GM12892 (cell line): ENCODE measurements around the gene MSANTD1.

ENCODE experiments used
- DNase-seq: peaks from one replicate; pipeline ENCODE4 v3.0.0; 2011; ENCODE audit not compliant: insufficient read length
- FAIRE-seq: peaks from 2 replicates; lab custom pipeline; 2011; peaks lifted over from hg19 to GRCh38; lab: Jason Lieb, UNC
- POLR2A ChIP-seq: IDR thresholded peaks from 2 replicates; pipeline ENCODE4 v1.6.1; 2011; ENCODE audit warnings: low read depth, low read length, control low read depth
- POLR2AphosphoS5 ChIP-seq: IDR thresholded peaks from 2 replicates; pipeline ENCODE4 v1.6.1; 2011; ENCODE audit warnings: low read depth, low read length, control low read depth
- TAF1 ChIP-seq: IDR thresholded peaks from 2 replicates; pipeline ENCODE4 v1.6.1; 2011; ENCODE audit warnings: low read depth, mild to moderate bottlenecking, control low read depth, low read length, borderline replicate concordance

MSANTD1 gene

GRCh38 chr4:3263876-3264193 lies 14.9 kb downstream of the MSANTD1 start:
- DNase-seq (no peak), FAIRE-seq (no peak)

GRCh38 chr4:3266076-3266475 lies 17.1 kb downstream of the MSANTD1 start:
- DNase-seq: no peak
- no peak for TF ChIP-seq POLR2AphosphoS5
- no peak for FAIRE-seq

More at GRCh38 chr4:3263876-3264193, 14.9 kb downstream of the MSANTD1 start:
- no peak for TF ChIP-seq TAF1
- TF ChIP-seq POLR2AphosphoS5: no peak
- TF ChIP-seq POLR2A: no peak

DNA sequence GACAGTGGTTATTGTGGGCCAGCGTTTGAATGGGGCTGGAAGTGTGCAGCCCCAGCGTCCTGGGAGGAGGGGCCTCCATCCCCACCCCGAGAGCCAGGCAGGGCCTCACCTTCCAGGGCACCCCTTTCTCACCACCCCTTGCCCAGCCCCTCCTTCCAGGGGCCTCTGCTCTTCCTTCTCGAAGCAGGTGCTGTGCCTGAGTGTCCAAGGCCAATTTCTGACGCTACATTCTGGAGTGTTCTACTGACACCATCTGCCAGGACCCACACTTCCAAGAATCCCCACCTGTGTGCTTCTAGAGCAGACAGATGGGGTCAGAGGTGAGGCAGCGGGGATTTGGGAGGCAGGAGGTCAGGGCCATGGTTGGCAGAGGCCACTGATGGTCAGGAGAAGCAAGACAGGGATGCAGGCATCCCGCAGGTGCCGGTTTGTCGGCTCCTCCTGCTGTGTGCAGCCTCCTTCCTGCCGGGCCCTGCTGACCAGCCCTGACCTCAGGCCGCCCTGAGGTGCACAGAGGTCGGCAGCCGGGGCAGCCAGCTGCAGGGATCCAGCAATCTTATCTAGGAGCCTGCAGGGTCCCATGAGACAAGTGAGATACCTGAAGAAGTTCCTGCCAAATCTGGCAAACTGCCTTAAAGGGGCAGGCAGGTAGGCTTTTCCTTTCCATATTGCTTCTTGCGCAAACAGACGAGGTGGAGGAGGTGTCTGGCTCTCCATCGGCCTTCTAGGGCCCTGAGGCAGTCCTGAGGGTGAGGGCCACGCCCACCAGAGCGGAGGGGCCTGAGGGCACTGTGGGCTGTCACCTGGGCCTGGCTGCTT lies 18.8 kb downstream of the MSANTD1 start:
- TF ChIP-seq TAF1 (no peak), POLR2AphosphoS5 (no peak), POLR2A (no peak)
- DNase-seq (no peak), FAIRE-seq (no peak)

- FAIRE-seq: no peak
- TF ChIP-seq TAF1 (no peak), POLR2A (no peak), POLR2AphosphoS5 (no peak)
- DNase-seq: no peak
These were observed 19.6 kb downstream of the MSANTD1 start for GRCh38 chr4:3268395-3269104.

DNA sequence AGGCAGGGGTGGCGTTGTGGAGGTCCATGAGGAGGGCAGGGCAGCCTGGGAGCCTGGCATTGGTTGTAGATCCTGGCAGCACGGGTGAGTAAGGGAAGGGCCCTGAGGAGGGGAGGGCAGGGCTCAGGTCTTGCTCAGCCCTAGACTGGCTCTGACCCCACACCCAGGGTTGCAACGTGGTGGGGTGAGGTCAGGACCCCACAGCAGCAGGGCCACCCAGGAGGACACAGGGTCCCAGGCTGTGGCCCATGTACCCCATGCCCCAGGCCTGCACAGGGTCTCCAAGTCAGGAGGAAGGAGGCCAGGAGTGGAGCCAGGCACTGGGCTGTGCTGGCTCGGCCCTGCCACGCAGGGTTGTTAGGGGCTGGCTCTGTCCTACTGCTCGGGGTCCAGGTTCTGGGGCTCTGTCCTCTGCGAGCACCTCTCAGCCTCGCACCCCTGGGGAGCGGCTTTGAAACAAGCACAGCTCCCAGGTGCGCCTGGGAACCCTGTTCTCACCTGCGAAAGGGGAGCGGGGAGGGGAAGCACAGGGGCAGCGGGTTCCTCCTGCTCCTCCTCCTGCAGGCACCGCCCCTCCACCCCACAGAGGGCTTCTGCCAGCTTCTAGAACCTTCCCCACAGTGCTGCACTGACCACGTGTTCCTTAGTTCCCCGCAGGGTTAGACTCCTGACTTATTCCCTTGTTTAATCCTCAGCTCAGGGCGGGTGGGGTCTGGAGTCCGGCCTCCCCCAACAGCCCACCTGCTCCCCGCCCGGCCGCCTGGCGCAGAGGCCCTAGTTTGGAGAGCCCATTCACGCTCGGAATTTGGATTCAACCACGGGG lies 20.4 kb downstream of the MSANTD1 start:
- TF ChIP-seq POLR2AphosphoS5 (no peak), POLR2A (no peak), TAF1 (no peak)
- DNase-seq: no peak
- FAIRE-seq: no peak

- TF ChIP-seq POLR2AphosphoS5 (no peak), TAF1 (no peak), POLR2A (no peak)
- FAIRE-seq (no peak), DNase-seq (no peak)
These were observed 21.1 kb downstream of the MSANTD1 start for GRCh38 chr4:3269991-3270611.

GRCh38 chr4:3271131-3271530 lies 22.2 kb downstream of the MSANTD1 start:
- no peak for FAIRE-seq
- TF ChIP-seq POLR2A (no peak), TAF1 (no peak), POLR2AphosphoS5 (no peak)

GRCh38 chr4:3276986-3277385 lies 28.0 kb downstream of the MSANTD1 start:
- DNase-seq (no peak), FAIRE-seq (no peak)

More at GRCh38 chr4:3271131-3271530, 22.2 kb downstream of the MSANTD1 start:
- DNase-seq: no peak

DNA sequence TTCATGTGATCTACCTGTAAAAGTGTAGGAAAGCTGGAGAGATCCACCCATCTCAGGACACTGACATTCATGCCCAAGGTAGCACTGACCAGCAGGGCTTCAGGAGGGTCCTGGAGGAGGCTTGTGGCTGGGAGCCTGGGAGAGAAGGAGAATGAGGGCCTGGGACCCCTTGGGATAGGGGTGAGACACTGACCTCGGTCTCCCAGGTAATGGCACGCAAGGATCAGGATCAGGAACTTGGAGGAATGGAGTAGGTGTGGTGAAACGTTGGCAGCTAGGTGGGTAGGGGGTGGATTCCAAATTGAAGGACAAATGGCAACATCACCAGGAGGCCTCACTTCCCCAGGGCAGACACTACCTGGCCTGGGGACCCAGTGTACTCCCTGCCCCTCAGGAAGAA lies 31.5 kb downstream of the MSANTD1 start:
- DNase-seq: no peak

More at GRCh38 chr4:3276986-3277385, 28.0 kb downstream of the MSANTD1 start:
- no peak for TF ChIP-seq POLR2A
- TF ChIP-seq POLR2AphosphoS5: no peak
- TF ChIP-seq TAF1: no peak

GRCh38 chr4:3283483-3283882 lies 34.5 kb downstream of the MSANTD1 start:
- FAIRE-seq: no peak

More for the DNA sequence above, 31.5 kb downstream of the MSANTD1 start:
- TF ChIP-seq TAF1 (no peak), POLR2AphosphoS5 (no peak), POLR2A (no peak)
- no peak for FAIRE-seq

DNA sequence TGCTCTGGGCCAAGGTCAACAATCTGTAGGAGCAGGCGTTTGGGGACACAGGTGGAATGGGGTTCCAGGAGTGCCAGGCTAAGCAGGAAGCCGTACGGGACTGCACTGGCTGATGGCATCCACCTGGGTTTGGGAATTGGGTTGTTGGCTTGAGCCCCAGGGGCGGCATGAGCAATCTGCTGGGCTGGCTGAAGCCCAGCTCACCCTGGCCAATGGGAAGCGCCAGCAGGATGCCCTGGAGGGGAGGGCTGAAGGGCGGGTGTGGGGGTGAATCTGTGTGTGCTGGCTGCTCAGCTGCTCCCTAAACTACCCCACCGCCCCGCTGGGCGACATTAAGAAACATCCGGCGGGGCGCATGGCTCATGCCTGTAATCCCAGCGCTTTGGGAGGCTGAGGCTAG lies 35.0 kb downstream of the MSANTD1 start:
- FAIRE-seq: no peak
- no peak for DNase-seq
- TF ChIP-seq POLR2AphosphoS5: no peak
- no peak for TF ChIP-seq POLR2A
- TF ChIP-seq TAF1: no peak

More at GRCh38 chr4:3283483-3283882, 34.5 kb downstream of the MSANTD1 start:
- no peak for DNase-seq
- TF ChIP-seq POLR2A (no peak), POLR2AphosphoS5 (no peak), TAF1 (no peak)
